Measurements from ENCODE around the gene MAPKAPK2.

MAPKAPK2 gene

GRCh38 chr1:206683313-206683712, 1.4 kb upstream of the MAPKAPK2 start:
- H2AFZ ChIP-seq (ENCODE audit: low read length, unreplicated experiment) = no peak overlapping the region
- no peak overlapping the region for H3K27ac ChIP-seq (ENCODE audit: low read depth, low read length)
- H3K4me1 ChIP-seq (ENCODE audit: control insufficient read depth, insufficient read depth, low read length, unreplicated experiment) = peaks cover 18% of the 10 kb centered on the region
- no peaks in the 10 kb centered on the region for H3K36me3 ChIP-seq (ENCODE audit: insufficient read depth, low read length)
- H3K27me3 ChIP-seq (ENCODE audit: insufficient read depth, low read length) = no peaks in the 10 kb centered on the region
- peaks cover 34% of the 10 kb centered on the region for H3K79me2 ChIP-seq (ENCODE audit: control insufficient read depth, insufficient read depth, low read length, unreplicated experiment)
- no peak overlapping the region for H3K4me3 ChIP-seq (ENCODE audit: low read depth, low read length)

GRCh38 chr1:206684003-206684402, 702 bp upstream of the MAPKAPK2 start:
- Histone ChIP-seq H3K4me3 (ENCODE audit: low read depth, low read length) (peak overlapping the region; percentile 78; the same call in 1 of the 2 replicates), H3K27ac (ENCODE audit: low read depth, low read length) (no peak overlapping the region), H3K36me3 (ENCODE audit: insufficient read depth, low read length) (no peaks in the 10 kb centered on the region), H3K27me3 (ENCODE audit: insufficient read depth, low read length) (no peaks in the 10 kb centered on the region), H2AFZ (ENCODE audit: low read length, unreplicated experiment) (no peak overlapping the region), H3K79me2 (ENCODE audit: control insufficient read depth, insufficient read depth, low read length, unreplicated experiment) (peaks cover 41% of the 10 kb centered on the region), H3K4me1 (ENCODE audit: control insufficient read depth, insufficient read depth, low read length, unreplicated experiment) (peaks cover 23% of the 10 kb centered on the region)

GRCh38 chr1:206685334-206685768, 646 bp downstream of the MAPKAPK2 start:
- H3K36me3 ChIP-seq (ENCODE audit: insufficient read depth, low read length) = no peaks in the 10 kb centered on the region
- peaks cover 54% of the 10 kb centered on the region for H3K79me2 ChIP-seq (ENCODE audit: control insufficient read depth, insufficient read depth, low read length, unreplicated experiment)
- peaks cover 35% of the 10 kb centered on the region for H3K4me1 ChIP-seq (ENCODE audit: control insufficient read depth, insufficient read depth, low read length, unreplicated experiment)
- H3K27ac ChIP-seq (ENCODE audit: low read depth, low read length) = peak overlapping the region; percentile 87
- no peaks in the 10 kb centered on the region for H3K27me3 ChIP-seq (ENCODE audit: insufficient read depth, low read length)
- peak overlapping the region; percentile 78 for H3K4me3 ChIP-seq (ENCODE audit: low read depth, low read length)
- H2AFZ ChIP-seq (ENCODE audit: low read length, unreplicated experiment) = peak overlapping the region; percentile 46

DNA sequence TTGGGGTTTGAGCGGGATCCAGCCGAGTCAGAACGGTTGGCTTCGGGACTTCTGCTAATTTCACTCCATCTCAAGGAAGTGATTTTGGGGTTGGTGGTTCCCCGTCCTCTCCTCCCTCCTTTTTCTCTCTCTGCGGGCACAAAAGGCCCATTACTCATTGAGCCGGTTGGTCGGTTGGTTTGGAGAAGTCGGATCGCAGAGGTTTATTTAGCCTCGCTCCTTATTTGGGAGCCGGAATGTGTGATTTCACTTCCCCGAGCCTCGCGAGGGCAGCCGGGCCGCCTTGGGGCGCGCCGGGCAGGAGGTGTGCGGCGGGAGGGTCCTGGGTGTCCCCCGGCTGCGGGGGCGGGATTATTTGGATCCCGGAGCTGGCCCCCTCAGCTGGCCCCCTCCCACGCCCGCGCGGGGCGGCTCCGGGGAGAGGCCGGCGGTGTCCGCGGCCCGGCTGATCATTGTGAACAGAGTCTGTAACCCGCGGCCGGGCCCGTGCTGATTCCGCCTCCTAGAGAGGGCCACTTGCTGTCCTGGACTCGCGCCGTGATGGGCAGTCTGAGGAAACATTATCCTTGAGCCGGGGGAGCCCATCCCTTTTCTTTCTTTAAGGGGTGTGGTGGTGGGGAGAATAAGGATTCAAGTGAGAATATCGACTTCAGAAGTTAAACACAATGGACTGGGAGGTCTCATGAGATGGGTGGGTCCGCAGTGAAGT, 1.2 kb downstream of the MAPKAPK2 start:
- H2AFZ ChIP-seq (ENCODE audit: low read length, unreplicated experiment) = peak overlapping the region; percentile 46
- H3K27ac ChIP-seq (ENCODE audit: low read depth, low read length) = peak overlapping the region; percentile 87
- peaks cover 60% of the 10 kb centered on the region for H3K79me2 ChIP-seq (ENCODE audit: control insufficient read depth, insufficient read depth, low read length, unreplicated experiment)

DNA sequence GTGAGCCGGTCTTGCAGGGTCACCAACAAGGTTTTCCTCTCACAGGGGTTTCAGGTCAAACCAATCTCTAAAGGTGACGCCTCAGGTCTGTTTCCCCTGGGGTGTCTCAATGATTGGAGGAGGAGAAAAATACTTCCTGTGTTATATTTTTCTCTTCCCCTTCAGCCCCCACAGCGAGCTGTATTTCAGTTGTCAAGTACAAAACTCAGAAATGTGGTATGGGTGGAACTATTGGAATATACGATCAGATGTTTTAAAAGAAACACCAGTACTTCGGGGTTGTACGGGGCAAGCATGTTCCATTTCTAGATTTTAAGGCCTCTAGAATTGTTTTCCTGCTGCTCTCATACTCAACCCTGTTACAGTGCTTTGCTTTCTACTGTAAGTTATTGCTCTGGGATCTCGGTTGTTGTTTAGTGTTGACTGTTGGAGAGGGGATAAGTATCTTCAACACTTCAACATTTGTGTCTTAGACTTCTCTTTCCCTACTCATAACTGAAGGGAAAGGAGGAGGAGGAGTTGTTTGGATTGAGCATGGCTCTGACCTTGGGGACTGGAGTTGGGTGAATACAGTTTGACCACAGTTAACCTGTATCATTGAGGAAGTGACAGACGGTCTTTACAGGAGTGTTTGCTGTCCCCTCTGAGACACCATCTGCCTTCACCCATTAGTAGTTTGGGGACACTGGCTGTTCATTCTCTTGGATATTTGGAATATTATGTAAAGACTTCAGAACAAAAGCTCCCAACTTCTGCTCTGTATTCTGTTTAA, 2.0 kb downstream of the MAPKAPK2 start:
- H3K27me3 ChIP-seq (ENCODE audit: insufficient read depth, low read length) = no peaks in the 10 kb centered on the region
- H3K4me3 ChIP-seq (ENCODE audit: low read depth, low read length) = peak overlapping the region; percentile 78
- H3K36me3 ChIP-seq (ENCODE audit: insufficient read depth, low read length) = no peaks in the 10 kb centered on the region
- peak overlapping the region; percentile 46 for H2AFZ ChIP-seq (ENCODE audit: low read length, unreplicated experiment)
- H3K79me2 ChIP-seq (ENCODE audit: control insufficient read depth, insufficient read depth, low read length, unreplicated experiment) = peaks cover 67% of the 10 kb centered on the region
- peaks cover 46% of the 10 kb centered on the region for H3K4me1 ChIP-seq (ENCODE audit: control insufficient read depth, insufficient read depth, low read length, unreplicated experiment)
- peak overlapping the region; percentile 87 for H3K27ac ChIP-seq (ENCODE audit: low read depth, low read length)

More for the DNA sequence above, 1.2 kb downstream of the MAPKAPK2 start:
- Histone ChIP-seq H3K4me1 (ENCODE audit: control insufficient read depth, insufficient read depth, low read length, unreplicated experiment) (peaks cover 40% of the 10 kb centered on the region), H3K36me3 (ENCODE audit: insufficient read depth, low read length) (no peaks in the 10 kb centered on the region), H3K27me3 (ENCODE audit: insufficient read depth, low read length) (no peaks in the 10 kb centered on the region), H3K4me3 (ENCODE audit: low read depth, low read length) (peak overlapping the region; percentile 78)

DNA sequence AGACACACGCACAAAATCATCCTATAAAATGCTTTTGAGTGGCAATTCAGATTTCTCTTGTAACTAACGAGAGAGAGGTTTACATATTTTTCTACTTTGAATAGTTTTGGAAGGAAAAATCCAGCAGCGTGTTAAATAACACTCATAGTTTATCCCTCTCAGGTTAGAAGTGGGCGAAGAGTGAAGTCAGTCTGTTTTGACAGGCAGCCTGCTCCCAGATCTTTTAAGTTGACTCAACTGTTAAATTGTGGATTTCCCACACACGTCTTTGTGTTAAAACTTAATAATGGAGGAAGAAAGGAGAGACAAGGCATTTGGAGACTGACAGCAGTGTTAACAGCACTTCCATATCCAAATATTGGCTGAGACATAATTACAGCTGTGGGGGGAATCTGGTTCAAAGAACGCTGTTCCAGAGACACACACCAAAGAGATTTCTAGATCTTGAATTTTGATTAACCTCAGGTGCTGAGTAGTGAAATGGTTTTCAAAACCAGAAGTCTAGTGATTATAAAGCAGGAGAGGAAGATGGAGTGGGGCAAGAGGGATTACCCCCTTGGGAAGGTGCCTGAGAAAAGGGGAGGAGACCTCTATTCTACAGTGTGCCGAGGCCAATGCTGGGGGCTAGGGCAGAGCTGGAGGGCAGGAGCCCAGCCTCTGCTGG, 2.7 kb downstream of the MAPKAPK2 start:
- Histone ChIP-seq H3K4me1 (ENCODE audit: control insufficient read depth, insufficient read depth, low read length, unreplicated experiment) (peaks cover 53% of the 10 kb centered on the region), H3K79me2 (ENCODE audit: control insufficient read depth, insufficient read depth, low read length, unreplicated experiment) (peaks cover 74% of the 10 kb centered on the region), H3K36me3 (ENCODE audit: insufficient read depth, low read length) (no peaks in the 10 kb centered on the region), H2AFZ (ENCODE audit: low read length, unreplicated experiment) (no peak overlapping the region), H3K27me3 (ENCODE audit: insufficient read depth, low read length) (no peaks in the 10 kb centered on the region), H3K27ac (ENCODE audit: low read depth, low read length) (peak overlapping the region; percentile 87), H3K4me3 (ENCODE audit: low read depth, low read length) (peak overlapping the region; percentile 78)

DNA sequence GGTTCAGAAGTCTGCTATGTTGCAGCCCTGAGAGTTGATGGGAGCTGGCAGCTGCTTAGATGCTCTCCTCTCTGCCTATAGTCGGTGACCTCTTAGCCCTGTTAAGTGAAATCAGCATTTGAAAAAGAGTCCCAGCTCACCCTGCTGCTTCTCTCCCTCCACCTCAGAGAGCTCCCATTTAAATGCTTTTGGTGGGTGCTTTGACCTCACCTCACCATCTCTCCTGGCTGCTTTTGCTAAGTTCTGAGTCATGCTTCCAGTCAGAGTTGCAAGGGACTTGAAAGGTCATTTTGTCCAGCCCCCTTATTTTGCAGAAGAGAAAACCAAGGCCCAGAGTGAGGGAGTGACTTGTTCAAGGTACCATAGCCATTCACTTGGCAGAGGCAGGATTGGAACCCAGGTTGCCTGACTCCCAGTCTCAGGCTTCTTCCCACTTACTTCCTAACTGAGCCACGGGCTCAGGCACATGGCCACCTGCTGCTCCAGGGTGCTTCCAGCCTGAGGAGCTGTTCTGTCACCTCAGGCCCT, 3.3 kb downstream of the MAPKAPK2 start:
- no peaks in the 10 kb centered on the region for H3K36me3 ChIP-seq (ENCODE audit: insufficient read depth, low read length)
- H3K27me3 ChIP-seq (ENCODE audit: insufficient read depth, low read length) = no peaks in the 10 kb centered on the region
- no peak overlapping the region for H2AFZ ChIP-seq (ENCODE audit: low read length, unreplicated experiment)
- peak overlapping the region; percentile 78 for H3K4me3 ChIP-seq (ENCODE audit: low read depth, low read length)
- H3K79me2 ChIP-seq (ENCODE audit: control insufficient read depth, insufficient read depth, low read length, unreplicated experiment) = peaks cover 80% of the 10 kb centered on the region
- H3K4me1 ChIP-seq (ENCODE audit: control insufficient read depth, insufficient read depth, low read length, unreplicated experiment) = peaks cover 59% of the 10 kb centered on the region
- peak overlapping the region; percentile 87 for H3K27ac ChIP-seq (ENCODE audit: low read depth, low read length)

DNA sequence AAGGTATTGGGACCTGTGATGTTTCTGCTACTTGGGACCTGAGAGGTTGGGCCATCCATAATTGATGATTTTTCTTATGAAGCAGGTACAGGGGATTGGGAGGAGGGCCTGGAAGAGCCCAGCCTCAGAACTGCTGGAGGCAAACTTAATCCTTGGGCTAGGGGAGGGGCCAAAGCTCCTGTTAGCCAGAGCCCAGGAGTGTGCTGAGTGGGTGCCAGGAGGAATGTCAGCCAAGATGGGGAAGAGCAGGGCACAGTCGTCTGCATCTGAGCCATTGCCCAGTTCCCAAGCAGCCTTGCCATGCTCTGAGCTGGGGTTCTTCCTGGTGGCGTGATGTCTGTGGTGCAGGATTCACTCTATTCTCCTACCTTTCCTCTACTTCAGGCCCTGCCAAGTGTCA, 5.8 kb downstream of the MAPKAPK2 start:
- no peak overlapping the region for H3K4me3 ChIP-seq (ENCODE audit: low read depth, low read length)
- no peak overlapping the region for H2AFZ ChIP-seq (ENCODE audit: low read length, unreplicated experiment)
- H3K36me3 ChIP-seq (ENCODE audit: insufficient read depth, low read length) = no peaks in the 10 kb centered on the region
- no peaks in the 10 kb centered on the region for H3K27me3 ChIP-seq (ENCODE audit: insufficient read depth, low read length)
- peaks cover 76% of the 10 kb centered on the region for H3K4me1 ChIP-seq (ENCODE audit: control insufficient read depth, insufficient read depth, low read length, unreplicated experiment)
- no peak overlapping the region for H3K27ac ChIP-seq (ENCODE audit: low read depth, low read length)
- peaks cover 98% of the 10 kb centered on the region for H3K79me2 ChIP-seq (ENCODE audit: control insufficient read depth, insufficient read depth, low read length, unreplicated experiment)

GRCh38 chr1:206691604-206692003, 6.9 kb downstream of the MAPKAPK2 start:
- Histone ChIP-seq H3K4me3 (ENCODE audit: low read depth, low read length) (no peak overlapping the region), H3K4me1 (ENCODE audit: control insufficient read depth, insufficient read depth, low read length, unreplicated experiment) (peaks cover 76% of the 10 kb centered on the region), H3K79me2 (ENCODE audit: control insufficient read depth, insufficient read depth, low read length, unreplicated experiment) (peaks cover 98% of the 10 kb centered on the region), H3K36me3 (ENCODE audit: insufficient read depth, low read length) (no peaks in the 10 kb centered on the region), H3K27ac (ENCODE audit: low read depth, low read length) (no peak overlapping the region), H2AFZ (ENCODE audit: low read length, unreplicated experiment) (no peak overlapping the region), H3K27me3 (ENCODE audit: insufficient read depth, low read length) (no peaks in the 10 kb centered on the region)

DNA sequence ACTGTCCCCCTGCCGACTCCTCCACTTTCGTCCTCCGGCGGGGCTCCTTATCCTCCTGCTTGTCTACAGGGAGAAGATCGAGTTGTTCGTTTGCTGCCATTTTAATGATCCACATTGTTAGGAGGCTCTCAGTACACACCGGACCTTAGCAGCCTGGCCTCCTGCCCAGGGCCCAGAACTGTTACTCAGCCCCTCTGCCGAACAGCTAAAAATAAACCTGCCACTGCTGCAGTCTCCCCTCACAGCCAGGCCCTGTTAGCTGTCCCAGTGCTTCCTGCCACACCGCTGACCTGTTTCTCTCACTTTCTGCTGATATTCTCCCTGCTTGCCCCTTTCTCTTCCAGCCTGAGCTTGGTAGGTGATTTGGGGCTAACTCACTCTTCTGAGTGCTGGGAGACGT, 8.3 kb downstream of the MAPKAPK2 start:
- Histone ChIP-seq H3K36me3 (ENCODE audit: insufficient read depth, low read length) (no peaks in the 10 kb centered on the region), H3K4me1 (ENCODE audit: control insufficient read depth, insufficient read depth, low read length, unreplicated experiment) (peaks cover 65% of the 10 kb centered on the region), H2AFZ (ENCODE audit: low read length, unreplicated experiment) (no peak overlapping the region), H3K27ac (ENCODE audit: low read depth, low read length) (peak overlapping the region; percentile 80), H3K4me3 (ENCODE audit: low read depth, low read length) (no peak overlapping the region), H3K79me2 (ENCODE audit: control insufficient read depth, insufficient read depth, low read length, unreplicated experiment) (peaks cover 98% of the 10 kb centered on the region), H3K27me3 (ENCODE audit: insufficient read depth, low read length) (no peaks in the 10 kb centered on the region)

All from ACC112 (cell line).